Coronary artery (tissue), 2 donors: Measurements from ENCODE around the gene CPNE8.

Experiments
- DNase-seq: peaks from one replicate; pipeline ENCODE4 v3.0.0-alpha.2; 2017; ENCODE audit warnings: low spot score
- H3K27ac ChIP-seq, 2 donors: fragments of 200-600 bp; sonication (generic); one replicate each; pipeline ENCODE4 v1.5.1; 2016 to 2019
- H3K4me3 ChIP-seq: fragments of 200-600 bp; sonication (generic); 2 replicates; pipeline ENCODE4 v1.5.1; 2016; ENCODE audit warnings: mild to moderate bottlenecking, moderate library complexity
- TF ChIP-seq, protein P1 (sequence below): fragments of 200-600 bp; sonication (generic); IDR thresholded peaks from one replicate; pipeline ENCODE4 v1.5.1; 2019; ENCODE audit warnings: antibody characterized with exemption

Gene CPNE8

DNA sequence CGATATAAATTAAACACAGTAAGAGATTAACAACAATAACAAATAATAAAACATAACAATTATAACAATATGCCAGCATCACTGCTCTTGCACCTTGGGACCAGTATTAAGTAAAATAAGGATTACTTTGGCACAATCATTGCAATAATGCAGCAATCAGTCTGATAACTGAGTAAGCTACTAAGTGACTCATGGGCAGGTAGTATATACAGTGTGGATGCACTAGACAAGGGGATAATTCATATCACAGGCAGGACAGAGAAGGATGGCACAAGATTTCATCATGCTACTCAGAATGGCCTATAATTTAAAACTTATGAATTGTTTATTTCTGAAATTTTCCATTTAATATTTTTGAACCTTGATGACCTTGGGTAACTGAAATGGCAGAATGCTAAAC lies 298.1 kb downstream of the CPNE8 start:
- H3K4me3 ChIP-seq = no peak overlapping the region
- DNase-seq = no peak

More for the DNA sequence above, 298.1 kb downstream of the CPNE8 start:
- no peak overlapping the region for H3K27ac ChIP-seq
- TF ChIP-seq, protein P1, sequence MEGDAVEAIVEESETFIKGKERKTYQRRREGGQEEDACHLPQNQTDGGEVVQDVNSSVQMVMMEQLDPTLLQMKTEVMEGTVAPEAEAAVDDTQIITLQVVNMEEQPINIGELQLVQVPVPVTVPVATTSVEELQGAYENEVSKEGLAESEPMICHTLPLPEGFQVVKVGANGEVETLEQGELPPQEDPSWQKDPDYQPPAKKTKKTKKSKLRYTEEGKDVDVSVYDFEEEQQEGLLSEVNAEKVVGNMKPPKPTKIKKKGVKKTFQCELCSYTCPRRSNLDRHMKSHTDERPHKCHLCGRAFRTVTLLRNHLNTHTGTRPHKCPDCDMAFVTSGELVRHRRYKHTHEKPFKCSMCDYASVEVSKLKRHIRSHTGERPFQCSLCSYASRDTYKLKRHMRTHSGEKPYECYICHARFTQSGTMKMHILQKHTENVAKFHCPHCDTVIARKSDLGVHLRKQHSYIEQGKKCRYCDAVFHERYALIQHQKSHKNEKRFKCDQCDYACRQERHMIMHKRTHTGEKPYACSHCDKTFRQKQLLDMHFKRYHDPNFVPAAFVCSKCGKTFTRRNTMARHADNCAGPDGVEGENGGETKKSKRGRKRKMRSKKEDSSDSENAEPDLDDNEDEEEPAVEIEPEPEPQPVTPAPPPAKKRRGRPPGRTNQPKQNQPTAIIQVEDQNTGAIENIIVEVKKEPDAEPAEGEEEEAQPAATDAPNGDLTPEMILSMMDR = no peak
